RPMI7951 (cell line): Measurements from ENCODE around the gene IRF6. TPM values are rescaled to one million over a fixed set of nuclear protein-coding genes. Genes with fewer than 3 reads are reported as not detected.
"Not testable (repeated sequence)": the region's sequence is repeated elsewhere in the genome, so short reads cannot be mapped to it uniquely, and the experiment has no call there.

Source experiments
- DNase-seq: peaks from one replicate; pipeline ENCODE4 v3.0.0-alpha.2; 2012; ENCODE audit warnings: low read depth
- total RNA-seq: library from RNA; depleted of rRNA; stranded (reverse); fragments of >200 nt; shearing (Covaris generic); gene quantifications from 2 replicates; pipeline ENCODE4 v1.2.3, GENCODE V29; 2014

IRF6 gene
- total RNA-seq, 1 experiment from 2014 or later, result 0.24 TPM

- DNase-seq, result peak; percentile 57
Observed at GRCh38 chr1:209823143-209824041, 17.4 kb upstream of the IRF6 start.

GRCh38 chr1:209822706-209823105 is 16.8 kb upstream of the IRF6 start:
- no peak for DNase-seq

GRCh38 chr1:209820986-209821385 is 15.0 kb upstream of the IRF6 start:
- no peak for DNase-seq

- DNase-seq, result no peak
Observed at GRCh38 chr1:209819058-209819457, 13.1 kb upstream of the IRF6 start.

GRCh38 chr1:209817691-209818090 is 11.7 kb upstream of the IRF6 start:
- no peak for DNase-seq

- no peak for DNase-seq
Observed at GRCh38 chr1:209816923-209817322, 11.0 kb upstream of the IRF6 start.

GRCh38 chr1:209815931-209816341 is 10.0 kb upstream of the IRF6 start:
- no peak for DNase-seq

- DNase-seq, result no peak
Observed at GRCh38 chr1:209815490-209815889, 9.5 kb upstream of the IRF6 start.

GRCh38 chr1:209813902-209814301 is 8.0 kb upstream of the IRF6 start:
- DNase-seq, result no peak

GRCh38 chr1:209810783-209811182 is 4.8 kb upstream of the IRF6 start:
- no peak for DNase-seq

GRCh38 chr1:209809611-209810010 is 3.7 kb upstream of the IRF6 start:
- DNase-seq, result no peak

GRCh38 chr1:209808059-209808581 is 2.2 kb upstream of the IRF6 start:
- DNase-seq, result peak; percentile 94

GRCh38 chr1:209807509-209807908 is 1.6 kb upstream of the IRF6 start:
- peak; percentile 15 for DNase-seq

GRCh38 chr1:209805341-209805781 is 581 bp downstream of the IRF6 start:
- no peak for DNase-seq

- no peak for DNase-seq
Observed at GRCh38 chr1:209803568-209803967, 2.4 kb downstream of the IRF6 start.

- no peak for DNase-seq
Observed at GRCh38 chr1:209802780-209803152, 3.2 kb downstream of the IRF6 start.

- no peak for DNase-seq
Observed at GRCh38 chr1:209802117-209802779, 3.7 kb downstream of the IRF6 start.

- DNase-seq, result peak; percentile 16
Observed at GRCh38 chr1:209800984-209801834, 4.7 kb downstream of the IRF6 start.

GRCh38 chr1:209797978-209798639 is 7.8 kb downstream of the IRF6 start:
- peak; percentile 6 for DNase-seq

GRCh38 chr1:209793711-209794110 is 12.2 kb downstream of the IRF6 start:
- not testable (repeated sequence) for DNase-seq

GRCh38 chr1:209791920-209792319 is 14.0 kb downstream of the IRF6 start:
- no peak for DNase-seq
